ENCODE measurements around the gene PSENEN. TPM values are rescaled to one million over a fixed set of nuclear protein-coding genes. Genes with fewer than 3 reads are reported as not detected.

Gene PSENEN
- total RNA-seq, 4 donors from 2014 or later = 20.4 to 35.7 (median 29.5) TPM

- no peak for ATAC-seq
- peaks cover 0 to 100% of the 10 kb centered on the region in 2 donors for H3K36me3 ChIP-seq
These were observed 15.1 kb upstream of the PSENEN start for GRCh38 chr19:35730326-35730725.

GRCh38 chr19:35731353-35731752, 14.1 kb upstream of the PSENEN start:
- Histone ChIP-seq H3K9me3 (no peaks in the 10 kb centered on the region), H3K36me3 (peaks cover 0 to 100% of the 10 kb centered on the region in 2 donors), H3K4me3 (no peak overlapping the region), H3K27ac (no peak overlapping the region), H3K4me1 (no peaks in the 10 kb centered on the region), H3K27me3 (no peaks in the 10 kb centered on the region)
- WGBS, 2 donors (ENCODE audit: low coverage in 1 of 2) = 79 to 83% methylated on average over 1 to 2 of the region's 9 CpGs
- TF ChIP-seq CTCF (IDR thresholded peaks at IDR 0.05) = no peak
- TF ChIP-seq EP300 (IDR thresholded peaks at IDR 0.05) = no peak
- TF ChIP-seq POLR2AphosphoS5 (IDR thresholded peaks at IDR 0.05) = no peak
- no peak for TF ChIP-seq POLR2A (IDR thresholded peaks at IDR 0.05)
- ATAC-seq = no peak

More at GRCh38 chr19:35730326-35730725, 15.1 kb upstream of the PSENEN start:
- Histone ChIP-seq H3K9me3 (no peaks in the 10 kb centered on the region), H3K4me1 (no peaks in the 10 kb centered on the region), H3K27me3 (no peaks in the 10 kb centered on the region), H3K4me3 (no peak overlapping the region), H3K27ac (no peak overlapping the region)
- 75 to 92% methylated on average over 4 to 10 of the region's 18 CpGs for WGBS, 2 donors (ENCODE audit: low coverage in 1 of 2)
- TF ChIP-seq EP300 (IDR thresholded peaks at IDR 0.05) (no peak), POLR2AphosphoS5 (IDR thresholded peaks at IDR 0.05) (no peak), CTCF (IDR thresholded peaks at IDR 0.05) (no peak), POLR2A (IDR thresholded peaks at IDR 0.05) (no peak)

GRCh38 chr19:35731779-35732405, 13.6 kb upstream of the PSENEN start:
- peaks cover 0 to 100% of the 10 kb centered on the region in 2 donors for H3K36me3 ChIP-seq
- no peak for ATAC-seq
- TF ChIP-seq CTCF (IDR thresholded peaks at IDR 0.05) (no peak), POLR2AphosphoS5 (IDR thresholded peaks at IDR 0.05) (no peak)
- H3K4me1 ChIP-seq = no peaks in the 10 kb centered on the region
- H3K27ac ChIP-seq = no peak overlapping the region
- WGBS, 2 donors (ENCODE audit: low coverage in 1 of 2) = 73 to 77% methylated on average over 5 to 12 of the region's 21 CpGs
- H3K27me3 ChIP-seq = no peaks in the 10 kb centered on the region
- no peak overlapping the region for H3K4me3 ChIP-seq
- no peaks in the 10 kb centered on the region for H3K9me3 ChIP-seq

GRCh38 chr19:35732540-35733179, 12.8 kb upstream of the PSENEN start:
- TF ChIP-seq POLR2AphosphoS5 (IDR thresholded peaks at IDR 0.05) = no peak
- H3K4me3 ChIP-seq = no peak overlapping the region
- H3K4me1 ChIP-seq = no peaks in the 10 kb centered on the region
- peaks cover 0 to 100% of the 10 kb centered on the region in 2 donors for H3K36me3 ChIP-seq
- no CpG with 5 or more reads among the region's 25 CpGs for WGBS, 2 donors (ENCODE audit: low coverage in 1 of 2)
- H3K27ac ChIP-seq = no peak overlapping the region
- no peak for ATAC-seq
- no peaks in the 10 kb centered on the region for H3K27me3 ChIP-seq
- no peaks in the 10 kb centered on the region for H3K9me3 ChIP-seq

- Histone ChIP-seq H3K36me3 (peaks cover 0 to 100% of the 10 kb centered on the region in 2 donors), H3K4me1 (no peaks in the 10 kb centered on the region), H3K4me3 (no peak overlapping the region), H3K27ac (no peak overlapping the region), H3K9me3 (no peaks in the 10 kb centered on the region), H3K27me3 (no peaks in the 10 kb centered on the region)
- 84% methylated on average over 12 of the region's 35 CpGs; no CpG with 5 or more reads in 1 of the 2 donors for WGBS, 2 donors (ENCODE audit: low coverage in 1 of 2)
- TF ChIP-seq CTCF (IDR thresholded peaks at IDR 0.05) = no peak
- TF ChIP-seq EP300 (IDR thresholded peaks at IDR 0.05) = no peak
- TF ChIP-seq POLR2AphosphoS5 (IDR thresholded peaks at IDR 0.05) = no peak
- no peak for TF ChIP-seq POLR2A (IDR thresholded peaks at IDR 0.05)
- no peak for ATAC-seq
These were observed 12.0 kb upstream of the PSENEN start for GRCh38 chr19:35733180-35734125.
